ENCODE results near the gene COQ5.

The COQ5 gene

DNA sequence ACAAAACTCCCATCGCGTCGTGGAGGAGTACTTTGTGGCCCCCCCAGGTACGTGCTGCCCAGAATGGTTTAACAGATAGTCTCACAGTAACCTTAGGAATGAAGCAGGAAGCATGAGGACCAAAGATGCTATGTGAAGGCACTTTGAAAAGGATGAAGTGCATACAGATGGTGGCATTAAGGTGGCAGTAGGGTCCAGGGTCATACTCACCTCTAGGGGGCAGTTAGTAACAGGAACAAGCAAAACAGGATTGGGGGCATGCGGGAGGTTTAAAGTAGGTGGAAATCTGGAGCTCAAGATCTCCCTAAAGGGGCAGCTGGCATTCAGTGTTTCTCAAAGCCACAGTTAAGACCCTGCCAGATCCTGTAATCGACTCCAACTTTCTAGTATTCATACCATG, 71.8 kb downstream of the COQ5 start:
- in situ Hi-C loops (cut with MboI; ENCODE audit: low sequenced_read_pairs): no loop called here

DNA sequence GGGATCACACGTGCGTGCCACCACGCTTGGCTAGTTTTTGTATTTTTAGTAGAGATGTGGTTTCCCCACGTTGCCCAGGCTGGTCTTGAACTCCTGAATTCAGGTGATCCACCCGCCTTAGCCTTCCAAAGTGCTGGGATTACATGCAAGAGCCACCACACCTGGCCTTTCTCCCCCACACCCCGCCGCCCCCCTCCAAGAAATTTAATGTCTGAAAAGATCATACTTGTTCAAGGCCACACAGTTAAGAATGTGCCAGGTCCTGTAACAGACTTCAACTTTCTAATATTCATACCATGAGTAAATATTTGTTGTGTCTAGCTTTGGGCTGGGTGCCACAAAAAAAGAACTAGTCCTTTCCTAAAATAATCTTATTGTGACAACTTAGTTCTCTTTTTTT, 73.7 kb downstream of the COQ5 start:
- in situ Hi-C loops (cut with MboI; ENCODE audit: low sequenced_read_pairs): no loop called here

DNA sequence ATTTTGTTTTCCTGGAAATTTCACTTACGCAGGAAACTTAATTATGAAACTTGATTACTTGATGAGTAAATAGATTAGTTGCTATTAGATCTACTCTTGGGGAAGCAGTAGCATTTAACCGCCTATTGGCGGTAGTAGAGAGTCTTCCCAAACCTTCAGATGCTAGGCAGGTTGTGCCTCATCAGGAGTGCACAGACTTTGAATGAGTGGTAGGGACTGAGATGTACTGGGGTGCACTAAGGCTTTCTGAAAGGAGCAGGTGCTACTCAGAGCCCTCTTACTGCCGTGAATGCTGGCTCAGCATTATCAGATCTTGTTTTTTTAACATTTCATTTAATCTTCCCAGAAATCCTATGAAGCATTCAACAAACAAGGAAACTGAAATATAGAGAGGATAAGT, 75.0 kb downstream of the COQ5 start:
- in situ Hi-C loops (cut with MboI; ENCODE audit: low sequenced_read_pairs): no loop called here
